Naive B cell (primary cell): Measurements from ENCODE around the gene ADCYAP1R1. TPM values are rescaled to one million over a fixed set of nuclear protein-coding genes. Genes with fewer than 3 reads are reported as not detected.
A peak's percentile ranks its signal among the peaks of the same experiment; 100 is the strongest.

ENCODE experiments used
- ATAC-seq, 2 donors: fragments of 150-1000 bp; cut with Tn5 transposase; 2 replicates each; pipeline ENCODE4 v1.10.0; 2021; ENCODE audit warnings: low read depth in 2 of 2, mild to moderate bottlenecking in 2 of 2, moderate library complexity in 2 of 2
- DNase-seq: peaks from one replicate; pipeline ENCODE4 v3.0.0; 2022
- H3K27ac Mint-ChIP-seq, 6 donors: one replicate each; pipeline ENCODE4 v1.8.0; 2020 to 2022; ENCODE audit warnings: mild to moderate bottlenecking in 6 of 6, mixed read lengths in 6 of 6, moderate library complexity in 5 of 6, inconsistent platforms in 2 of 6
- H3K27me3 Mint-ChIP-seq, 3 donors: one replicate each; pipeline ENCODE4 v1.8.0; 2021 to 2022; ENCODE audit warnings: mixed read lengths in 3 of 3, mild to moderate bottlenecking in 1 of 3
- H3K36me3 Mint-ChIP-seq, 2 donors: one replicate each; pipeline ENCODE4 v1.8.0; 2020 to 2022; ENCODE audit warnings: mixed read lengths in 2 of 2, inconsistent platforms in 1 of 2, mild to moderate bottlenecking in 1 of 2
- H3K4me1 Mint-ChIP-seq, 3 donors: one replicate each; pipeline ENCODE4 v1.8.0; 2020 to 2022; ENCODE audit warnings: mixed read lengths in 3 of 3, inconsistent platforms in 1 of 3, mild to moderate bottlenecking in 1 of 3, moderate library complexity in 1 of 3
- H3K4me3 Mint-ChIP-seq, 8 donors: one replicate each; pipeline ENCODE4 v1.8.0; 2020 to 2022; ENCODE audit warnings: mild to moderate bottlenecking in 8 of 8, mixed read lengths in 8 of 8, moderate library complexity in 8 of 8, inconsistent platforms in 2 of 8
- H3K9me3 Mint-ChIP-seq, 7 donors: one replicate each; pipeline ENCODE4 v1.8.0; 2020 to 2022; ENCODE audit warnings: mixed read lengths in 7 of 7, mild to moderate bottlenecking in 5 of 7, inconsistent platforms in 2 of 7, moderate library complexity in 1 of 7
- polyA plus RNA-seq, 6 donors: library from polyadenylated mRNA; unstranded; fragments of 300-500 nt; fragmentation: Illumina TruSeq; gene quantifications; one replicate each; pipeline ENCODE4 v1.2.3, GENCODE V29; 2021; ENCODE audit warnings: low read depth in 6 of 6

The ADCYAP1R1 gene
- polyA plus RNA-seq, 6 donors from 2014 or later, result not detected

- no peak overlapping the region for H3K4me3 Mint-ChIP-seq
- peaks cover 0 to 15% (median 7%) of the 10 kb centered on the region in 3 donors for H3K27me3 Mint-ChIP-seq
- DNase-seq (no peak), ATAC-seq (no peak)
- no peak overlapping the region for H3K27ac Mint-ChIP-seq
- peaks cover 0 to 2% (median 0%) of the 10 kb centered on the region in 7 donors for H3K9me3 Mint-ChIP-seq
- no peaks in the 10 kb centered on the region for H3K36me3 Mint-ChIP-seq
- H3K4me1 Mint-ChIP-seq, result no peaks in the 10 kb centered on the region
These were observed 29.4 kb upstream of the ADCYAP1R1 start for GRCh38 chr7:31022726-31023125.

- Mint-ChIP-seq H3K4me3 (no peak overlapping the region), H3K4me1 (no peaks in the 10 kb centered on the region), H3K9me3 (peaks cover 0 to 2% (median 0%) of the 10 kb centered on the region in 7 donors), H3K27me3 (peaks cover 0 to 15% (median 13%) of the 10 kb centered on the region in 3 donors), H3K27ac (no peak overlapping the region), H3K36me3 (no peaks in the 10 kb centered on the region)
- no peak for DNase-seq
- ATAC-seq, result no peak
These were observed 28.2 kb upstream of the ADCYAP1R1 start for GRCh38 chr7:31023877-31024276.

DNA sequence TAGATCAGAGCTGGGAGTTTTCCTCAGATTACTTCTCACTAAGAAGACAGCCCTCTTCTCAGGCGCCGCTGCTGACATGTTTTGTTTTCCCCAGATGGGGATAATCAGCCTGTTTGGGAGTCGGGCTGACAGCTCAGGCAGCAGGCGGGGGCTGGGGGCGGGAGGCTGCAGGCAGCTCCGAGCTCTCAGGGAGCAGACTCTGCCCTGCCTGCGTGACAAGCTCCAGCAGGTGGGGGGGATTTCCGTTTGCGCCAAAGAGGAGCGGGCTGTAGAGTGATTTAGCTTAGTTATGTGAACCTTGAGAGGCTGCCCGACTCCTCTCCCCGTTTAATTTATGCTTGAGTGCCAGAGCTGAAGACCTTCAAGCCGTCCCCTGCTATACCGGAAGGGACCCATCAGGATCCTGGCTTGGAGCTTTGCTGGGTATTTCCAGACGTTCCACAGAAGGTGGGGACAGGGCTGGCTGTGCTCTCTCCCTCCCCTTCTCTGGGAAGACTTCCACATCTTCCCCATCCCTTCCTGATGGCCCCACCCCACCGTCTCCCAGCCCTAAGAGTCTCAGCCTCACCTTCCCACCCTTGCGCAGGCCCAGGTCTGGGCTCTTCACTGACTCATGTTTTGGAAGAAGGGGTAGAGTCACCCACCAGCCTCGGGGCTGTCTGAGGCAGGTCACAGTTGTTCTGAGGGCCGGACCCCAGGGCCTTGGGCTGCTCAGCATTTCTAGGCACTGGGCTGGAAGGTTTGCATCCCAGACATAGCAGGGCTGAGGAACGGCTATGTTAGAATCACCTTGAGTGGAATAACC is 24.7 kb upstream of the ADCYAP1R1 start:
- no peaks in the 10 kb centered on the region for H3K4me1 Mint-ChIP-seq
- H3K4me3 Mint-ChIP-seq, result no peak overlapping the region
- DNase-seq (no peak), ATAC-seq (no peak)
- H3K36me3 Mint-ChIP-seq, result no peaks in the 10 kb centered on the region
- no peak overlapping the region for H3K27ac Mint-ChIP-seq
- peaks cover 5 to 29% (median 15%) of the 10 kb centered on the region in 3 donors for H3K27me3 Mint-ChIP-seq
- peaks cover 0 to 6% (median 0%) of the 10 kb centered on the region in 7 donors for H3K9me3 Mint-ChIP-seq

DNA sequence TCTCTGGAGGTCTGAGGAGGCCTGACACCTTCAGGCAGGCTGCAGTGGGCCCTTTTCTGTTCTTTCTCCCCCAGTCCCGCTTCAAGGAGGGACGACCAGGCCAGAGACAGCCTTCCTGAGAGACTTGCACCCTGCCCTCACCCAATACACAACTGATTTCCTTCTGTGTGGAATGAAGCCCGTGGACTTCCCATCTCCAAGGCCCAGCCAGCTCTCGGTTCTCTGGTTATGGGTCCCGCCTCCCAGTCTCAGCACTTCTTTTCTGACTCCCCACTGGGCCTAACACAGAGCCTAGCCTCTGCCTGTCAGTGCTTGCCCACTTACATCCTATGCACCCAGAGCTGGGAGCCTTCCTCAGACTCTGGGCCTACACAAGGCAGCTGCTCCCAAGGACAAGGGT is 24.1 kb upstream of the ADCYAP1R1 start:
- peaks cover 5 to 32% (median 15%) of the 10 kb centered on the region in 3 donors for H3K27me3 Mint-ChIP-seq
- no peaks in the 10 kb centered on the region for H3K4me1 Mint-ChIP-seq
- H3K9me3 Mint-ChIP-seq, result peaks cover 0 to 10% (median 0%) of the 10 kb centered on the region in 7 donors
- no peak overlapping the region for H3K27ac Mint-ChIP-seq
- ATAC-seq (no peak), DNase-seq (no peak)
- H3K4me3 Mint-ChIP-seq, result no peak overlapping the region
- H3K36me3 Mint-ChIP-seq, result no peaks in the 10 kb centered on the region

DNA sequence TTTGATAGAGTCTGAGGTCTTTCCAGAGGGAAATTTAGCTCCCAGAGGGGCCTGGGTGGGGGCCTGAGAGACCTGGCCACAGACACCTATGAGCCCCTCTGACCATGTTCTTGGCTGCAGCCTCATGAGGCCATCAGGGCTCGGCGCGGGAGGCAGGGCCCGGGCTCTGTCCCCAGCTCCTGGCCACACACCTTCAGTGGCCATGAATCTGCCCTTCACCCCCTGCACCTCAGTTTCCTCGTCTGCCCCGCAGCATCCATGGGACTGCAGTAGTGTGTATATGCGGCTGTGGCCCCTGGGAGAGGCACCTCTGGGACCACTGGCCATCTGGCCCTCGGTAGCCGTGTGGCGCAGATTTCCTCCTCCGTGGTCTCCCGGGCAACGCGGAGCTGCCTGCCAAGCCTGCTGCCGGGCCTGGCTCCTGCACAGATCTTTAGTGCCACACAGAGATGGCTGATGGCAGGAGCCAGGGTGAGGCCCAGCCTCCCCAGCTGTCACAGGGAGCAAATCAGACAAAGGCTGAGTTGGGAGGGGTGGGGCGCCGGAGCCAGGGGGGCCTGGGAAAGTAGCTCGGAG is 23.6 kb upstream of the ADCYAP1R1 start:
- Mint-ChIP-seq H3K27ac (peak overlapping the region in 1 of 6 donors; percentile 72), H3K4me1 (no peaks in the 10 kb centered on the region), H3K4me3 (peak overlapping the region in 1 of 8 donors; percentile 64), H3K36me3 (no peaks in the 10 kb centered on the region), H3K9me3 (peaks cover 0 to 10% (median 0%) of the 10 kb centered on the region in 7 donors), H3K27me3 (peaks cover 5 to 32% (median 15%) of the 10 kb centered on the region in 3 donors)
- DNase-seq, result no peak
- no peak for ATAC-seq

GRCh38 chr7:31029251-31030042 is 22.7 kb upstream of the ADCYAP1R1 start:
- ATAC-seq, result no peak
- Mint-ChIP-seq H3K36me3 (no peaks in the 10 kb centered on the region), H3K9me3 (peaks cover 0 to 10% (median 0%) of the 10 kb centered on the region in 7 donors), H3K4me3 (no peak overlapping the region), H3K4me1 (no peaks in the 10 kb centered on the region), H3K27me3 (peaks cover 5 to 39% (median 15%) of the 10 kb centered on the region in 3 donors), H3K27ac (no peak overlapping the region)
- DNase-seq, result no peak

GRCh38 chr7:31033674-31034300 is 18.3 kb upstream of the ADCYAP1R1 start:
- H3K4me1 Mint-ChIP-seq, result no peaks in the 10 kb centered on the region
- peak overlapping the region in 1 of 6 donors; percentile 39 for H3K27ac Mint-ChIP-seq
- peaks cover 1 to 19% (median 7%) of the 10 kb centered on the region in 7 donors for H3K9me3 Mint-ChIP-seq
- H3K4me3 Mint-ChIP-seq, result no peak overlapping the region
- H3K27me3 Mint-ChIP-seq, result peaks cover 16 to 49% (median 24%) of the 10 kb centered on the region in 3 donors
- no peaks in the 10 kb centered on the region for H3K36me3 Mint-ChIP-seq
- DNase-seq, result no peak
- ATAC-seq, result no peak

DNA sequence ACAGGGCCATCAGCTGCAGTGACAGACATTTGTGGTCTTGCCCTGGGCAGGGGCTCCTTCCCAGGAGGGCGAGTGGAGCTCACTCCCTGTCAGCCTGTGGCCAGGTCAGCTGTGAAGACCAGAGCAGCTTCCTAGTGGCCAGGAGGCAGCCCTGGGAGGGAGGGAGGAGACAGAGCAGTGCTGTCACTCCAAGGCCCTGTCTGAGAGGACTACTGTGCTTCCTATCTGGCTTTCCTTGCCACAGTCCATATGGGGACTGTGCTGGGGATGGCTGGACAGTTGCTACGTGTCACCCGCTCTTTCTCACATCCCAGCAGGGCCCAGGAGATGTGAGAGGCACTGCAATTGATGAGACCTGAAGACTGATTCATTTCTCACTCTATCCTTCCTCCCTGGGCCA is 15.2 kb upstream of the ADCYAP1R1 start:
- Mint-ChIP-seq H3K9me3 (peaks cover 1 to 14% (median 7%) of the 10 kb centered on the region in 7 donors), H3K4me3 (no peak overlapping the region), H3K27ac (no peak overlapping the region), H3K27me3 (peaks cover 23 to 47% (median 26%) of the 10 kb centered on the region in 3 donors), H3K4me1 (no peaks in the 10 kb centered on the region), H3K36me3 (no peaks in the 10 kb centered on the region)
- no peak for DNase-seq
- no peak for ATAC-seq

DNA sequence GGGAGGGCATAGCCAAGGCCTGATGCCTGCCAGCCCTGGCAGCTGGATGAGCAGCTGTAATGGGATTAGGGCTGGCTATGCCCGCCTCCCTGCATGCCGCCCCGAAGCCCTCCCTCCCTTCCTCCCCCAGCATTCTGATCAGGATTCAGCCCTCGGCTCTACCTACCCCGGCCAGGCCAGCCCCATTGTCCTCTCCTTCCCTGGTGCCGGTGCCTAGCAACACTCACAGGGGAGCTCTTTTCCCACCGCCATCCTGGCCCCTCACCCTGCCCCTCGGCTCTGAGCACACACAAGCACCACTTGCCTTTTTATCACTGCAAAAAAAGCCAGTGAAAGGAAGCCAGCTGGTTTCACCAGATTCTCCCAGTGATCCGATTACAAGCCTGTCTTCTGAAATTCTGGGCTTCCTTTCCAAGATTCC is 9.0 kb upstream of the ADCYAP1R1 start:
- no peak overlapping the region for H3K4me3 Mint-ChIP-seq
- no peak for ATAC-seq

DNA sequence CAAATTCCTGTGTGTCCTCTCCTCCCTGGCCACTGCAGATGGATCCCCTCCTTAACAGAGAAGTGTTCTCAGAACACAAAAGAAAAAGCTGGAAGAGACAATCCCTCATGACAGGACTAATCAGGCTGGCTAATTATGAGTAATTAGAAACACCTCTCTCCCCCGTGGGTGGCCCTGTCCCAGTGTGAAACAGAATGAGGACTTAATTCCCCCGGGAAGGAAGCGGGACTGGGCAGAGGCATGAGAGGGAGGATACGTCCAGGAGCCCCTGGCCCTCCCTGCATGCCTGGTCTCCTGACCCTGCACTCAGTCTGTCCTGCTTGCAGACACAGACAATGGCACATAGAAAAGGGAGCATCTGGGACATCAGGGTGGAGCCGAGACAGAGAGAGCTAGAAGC is 7.6 kb upstream of the ADCYAP1R1 start:
- no peak for ATAC-seq
- Mint-ChIP-seq H3K36me3 (no peaks in the 10 kb centered on the region), H3K9me3 (peaks cover 0 to 3% (median 0%) of the 10 kb centered on the region in 7 donors), H3K4me1 (no peaks in the 10 kb centered on the region), H3K4me3 (no peak overlapping the region), H3K27ac (no peak overlapping the region), H3K27me3 (peaks cover 28 to 34% (median 32%) of the 10 kb centered on the region in 3 donors)
- no peak for DNase-seq

More for the DNA sequence above, 9.0 kb upstream of the ADCYAP1R1 start:
- Mint-ChIP-seq H3K27ac (no peak overlapping the region), H3K27me3 (peaks cover 33 to 41% (median 38%) of the 10 kb centered on the region in 3 donors), H3K36me3 (no peaks in the 10 kb centered on the region), H3K9me3 (peaks cover 0 to 11% (median 4%) of the 10 kb centered on the region in 7 donors), H3K4me1 (no peaks in the 10 kb centered on the region)
- no peak for DNase-seq

- Mint-ChIP-seq H3K4me1 (peaks cover 0 to 6% (median 3%) of the 10 kb centered on the region in 3 donors), H3K4me3 (no peak overlapping the region), H3K36me3 (peaks cover 0 to 6% of the 10 kb centered on the region in 2 donors), H3K27ac (no peak overlapping the region), H3K27me3 (peaks cover 32 to 50% (median 41%) of the 10 kb centered on the region in 3 donors), H3K9me3 (peaks cover 0 to 2% (median 0%) of the 10 kb centered on the region in 7 donors)
- ATAC-seq, result no peak
- no peak for DNase-seq
These were observed 5.4 kb upstream of the ADCYAP1R1 start for GRCh38 chr7:31046723-31047122.

GRCh38 chr7:31047313-31048146 is 4.6 kb upstream of the ADCYAP1R1 start:
- H3K36me3 Mint-ChIP-seq, result peaks cover 0 to 10% of the 10 kb centered on the region in 2 donors
- DNase-seq (no peak), ATAC-seq (no peak)
- H3K27me3 Mint-ChIP-seq, result peaks cover 30 to 47% (median 46%) of the 10 kb centered on the region in 3 donors
- no peak overlapping the region for H3K4me3 Mint-ChIP-seq
- no peak overlapping the region for H3K27ac Mint-ChIP-seq
- peaks cover 0 to 8% (median 4%) of the 10 kb centered on the region in 3 donors for H3K4me1 Mint-ChIP-seq
- H3K9me3 Mint-ChIP-seq, result peaks cover 0 to 2% (median 0%) of the 10 kb centered on the region in 7 donors
